AG10803 (cell line): ENCODE results near the gene CACNA1D.

Experiments used
- DNase-seq: peaks from one replicate; pipeline ENCODE4 v3.0.0; 2010; ENCODE audit warnings: low read depth
- H3K4me3 ChIP-seq: 2 replicates; pipeline ENCODE4 v1.5.1; 2011; ENCODE audit warnings: mild to moderate bottlenecking, low read length, control low read depth
- TF ChIP-seq, protein P1 (sequence below): conservative IDR thresholded peaks from 2 replicates; pipeline ENCODE4 v1.5.1; 2011; ENCODE audit warnings: mild to moderate bottlenecking, low read length, control low read depth, inconsistent platforms

Gene CACNA1D

GRCh38 chr3:53803816-53804695, 309.6 kb downstream of the CACNA1D start:
- TF ChIP-seq, protein P1, sequence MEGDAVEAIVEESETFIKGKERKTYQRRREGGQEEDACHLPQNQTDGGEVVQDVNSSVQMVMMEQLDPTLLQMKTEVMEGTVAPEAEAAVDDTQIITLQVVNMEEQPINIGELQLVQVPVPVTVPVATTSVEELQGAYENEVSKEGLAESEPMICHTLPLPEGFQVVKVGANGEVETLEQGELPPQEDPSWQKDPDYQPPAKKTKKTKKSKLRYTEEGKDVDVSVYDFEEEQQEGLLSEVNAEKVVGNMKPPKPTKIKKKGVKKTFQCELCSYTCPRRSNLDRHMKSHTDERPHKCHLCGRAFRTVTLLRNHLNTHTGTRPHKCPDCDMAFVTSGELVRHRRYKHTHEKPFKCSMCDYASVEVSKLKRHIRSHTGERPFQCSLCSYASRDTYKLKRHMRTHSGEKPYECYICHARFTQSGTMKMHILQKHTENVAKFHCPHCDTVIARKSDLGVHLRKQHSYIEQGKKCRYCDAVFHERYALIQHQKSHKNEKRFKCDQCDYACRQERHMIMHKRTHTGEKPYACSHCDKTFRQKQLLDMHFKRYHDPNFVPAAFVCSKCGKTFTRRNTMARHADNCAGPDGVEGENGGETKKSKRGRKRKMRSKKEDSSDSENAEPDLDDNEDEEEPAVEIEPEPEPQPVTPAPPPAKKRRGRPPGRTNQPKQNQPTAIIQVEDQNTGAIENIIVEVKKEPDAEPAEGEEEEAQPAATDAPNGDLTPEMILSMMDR, result no peak
- H3K4me3 ChIP-seq, result no peak overlapping the region
- no peak for DNase-seq

DNA sequence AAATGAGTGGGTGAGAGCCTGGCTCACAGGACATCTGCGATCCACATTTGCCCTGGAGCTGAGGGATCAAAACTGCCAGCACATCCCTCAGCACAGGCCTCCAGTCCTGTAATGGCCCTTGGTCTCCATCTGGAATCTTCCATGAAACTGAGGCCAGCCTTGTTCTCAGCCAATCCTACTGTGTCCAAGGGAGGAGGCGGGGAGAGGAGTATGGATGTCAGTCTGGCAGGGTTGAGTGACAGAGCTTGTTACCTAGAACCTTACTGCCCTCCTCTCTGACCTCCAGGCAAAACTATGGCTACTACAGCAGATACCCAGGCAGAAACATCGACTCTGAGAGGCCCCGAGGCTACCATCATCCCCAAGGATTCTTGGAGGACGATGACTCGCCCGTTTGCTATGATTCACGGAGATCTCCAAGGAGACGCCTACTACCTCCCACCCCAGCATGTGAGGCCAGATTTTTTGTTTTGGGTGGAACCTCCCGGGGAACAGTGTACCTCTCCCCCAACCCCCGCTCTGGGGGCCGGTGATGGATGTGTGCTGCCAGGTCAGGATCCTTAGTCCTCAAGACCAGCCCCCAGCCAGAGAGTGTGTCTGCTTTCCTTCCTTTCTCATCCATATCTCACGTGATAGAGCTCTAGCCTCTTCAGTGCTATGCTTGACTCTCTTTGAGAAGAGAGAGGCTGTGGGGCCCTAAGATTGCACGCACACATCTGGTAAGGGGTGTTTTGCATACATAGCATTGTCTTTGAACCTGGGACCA, 310.5 kb downstream of the CACNA1D start:
- DNase-seq, result peak; percentile 80
- no peak overlapping the region for H3K4me3 ChIP-seq
- TF ChIP-seq, protein P1, result no peak

GRCh38 chr3:53805463-53806159, 311.2 kb downstream of the CACNA1D start:
- TF ChIP-seq, protein P1, result no peak
- no peak overlapping the region for H3K4me3 ChIP-seq
- DNase-seq, result no peak

DNA sequence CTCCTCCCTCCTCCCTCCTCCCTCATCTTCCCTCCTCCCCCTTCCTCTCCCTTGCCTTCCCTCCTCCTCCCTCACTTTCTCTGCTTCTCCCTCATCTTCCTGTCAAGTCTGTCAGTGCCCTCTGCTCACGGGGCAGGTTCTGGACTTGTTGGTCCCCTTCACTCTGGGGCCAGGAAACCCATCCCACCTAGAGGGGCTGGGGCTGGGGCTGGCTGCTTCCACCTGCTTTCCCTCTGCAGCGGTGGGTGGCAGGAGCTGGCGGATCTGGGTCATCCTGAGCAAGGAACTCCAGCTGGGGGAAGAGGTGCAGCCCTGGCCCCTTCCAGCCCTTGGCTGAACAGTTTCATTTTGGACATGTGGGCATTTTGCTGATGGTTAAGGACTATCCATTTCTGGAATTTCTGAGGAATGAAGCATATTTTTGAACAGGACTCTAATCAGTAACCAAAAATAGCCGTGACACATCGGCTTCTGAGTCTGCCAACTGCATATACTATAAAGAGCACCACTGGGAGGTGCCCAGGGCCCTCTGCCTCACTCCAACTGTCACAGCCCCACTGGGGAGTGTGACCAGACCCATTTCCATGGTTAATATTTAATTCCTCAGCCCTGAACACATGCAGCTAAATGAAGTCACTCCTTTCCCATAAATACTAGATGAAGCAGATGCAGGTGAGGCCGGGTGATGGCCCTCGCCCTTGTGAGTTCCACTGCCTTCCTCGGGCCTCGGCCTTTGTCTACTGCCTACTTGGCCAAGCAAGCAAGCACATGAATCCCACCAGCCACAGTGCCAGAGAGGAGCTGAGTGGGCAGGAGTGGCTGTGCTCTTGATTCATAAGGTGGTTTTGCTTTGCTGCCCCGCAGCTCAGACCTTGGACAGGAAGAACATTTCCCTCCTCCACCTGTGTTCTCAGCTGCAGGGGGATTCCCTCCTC, 312.0 kb downstream of the CACNA1D start:
- TF ChIP-seq, protein P1, result peak; percentile 31
- peak; percentile 87 for DNase-seq
- H3K4me3 ChIP-seq, result no peak overlapping the region

- no peak overlapping the region for H3K4me3 ChIP-seq
- DNase-seq, result no peak
- TF ChIP-seq, protein P1, result no peak
Observed at GRCh38 chr3:53807117-53807810, 312.9 kb downstream of the CACNA1D start.

DNA sequence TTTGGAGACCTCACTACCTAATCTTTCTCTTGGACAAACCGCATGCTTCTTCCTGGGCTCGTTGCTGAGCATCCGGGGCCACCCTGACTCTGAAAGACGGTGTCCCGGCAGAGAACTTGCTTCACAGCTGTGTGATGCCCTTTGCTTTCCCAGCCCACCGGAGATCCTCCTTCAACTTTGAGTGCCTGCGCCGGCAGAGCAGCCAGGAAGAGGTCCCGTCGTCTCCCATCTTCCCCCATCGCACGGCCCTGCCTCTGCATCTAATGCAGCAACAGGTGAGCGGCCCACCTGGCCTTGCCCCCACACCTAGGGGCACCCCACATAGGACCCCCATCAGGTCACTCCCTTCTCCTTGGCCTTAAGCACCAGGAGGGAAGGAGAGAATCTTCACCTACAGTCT, 314.1 kb downstream of the CACNA1D start:
- H3K4me3 ChIP-seq, result no peak overlapping the region
- no peak for DNase-seq
- TF ChIP-seq, protein P1, result no peak
